ENCODE data around the gene TENM4. TPM values are rescaled to one million over a fixed set of nuclear protein-coding genes. Genes with fewer than 3 reads are reported as not detected.

TENM4 gene
- polyA plus RNA-seq (2012; ENCODE audit: insufficient read length, low read depth): 10.1 TPM

- TF ChIP-seq REST (IDR thresholded peaks at IDR 0.05; ENCODE audit: insufficient read depth in 1 of 2, low read depth in 2 of 2, low read length in 2 of 2) (0 out of 4 replicates have a peak, but pooled peaks of 1 of the 2 experiments have one; percentile 24), FOXP2 (optimal IDR thresholded peaks at IDR 0.05; ENCODE audit: borderline replicate concordance, extremely low read depth, extremely low read length, insufficient read depth) (no peak), SIN3A (IDR thresholded peaks at IDR 0.05; ENCODE audit: borderline replicate concordance, insufficient read depth, low read length) (peak; percentile 34; the same call in 1 of the 2 replicates), TAF1 (IDR thresholded peaks at IDR 0.05; ENCODE audit: borderline replicate concordance, insufficient read depth, low read length) (peak; percentile 48; the same call in 1 of the 2 replicates), POLR2AphosphoS5 (IDR thresholded peaks at IDR 0.05; ENCODE audit: low read depth, low read length) (peak; percentile 48)
These were observed at the start of gene TENM4 for GRCh38 chr11:79440571-79441460. TSS of gene TENM4 (minus strand) at chr11:79441030. CDS start at chr11:79069944, 371,086 bp downstream.

GRCh38 chr11:79488286-79488685 is 47.5 kb upstream of the TENM4 start:
- no peak for TF ChIP-seq REST (IDR thresholded peaks at IDR 0.05; ENCODE audit: insufficient read depth in 1 of 2, low read depth in 2 of 2, low read length in 2 of 2)
- TF ChIP-seq SIN3A (IDR thresholded peaks at IDR 0.05; ENCODE audit: borderline replicate concordance, insufficient read depth, low read length): no peak

GRCh38 chr11:79487412-79487811 is 46.6 kb upstream of the TENM4 start:
- TF ChIP-seq TAF1 (IDR thresholded peaks at IDR 0.05; ENCODE audit: borderline replicate concordance, insufficient read depth, low read length) (no peak), FOXP2 (optimal IDR thresholded peaks at IDR 0.05; ENCODE audit: borderline replicate concordance, extremely low read depth, extremely low read length, insufficient read depth) (no peak)

GRCh38 chr11:79486242-79486984 is 45.6 kb upstream of the TENM4 start:
- TF ChIP-seq FOXP2 (optimal IDR thresholded peaks at IDR 0.05; ENCODE audit: borderline replicate concordance, extremely low read depth, extremely low read length, insufficient read depth) (no peak), TAF1 (IDR thresholded peaks at IDR 0.05; ENCODE audit: borderline replicate concordance, insufficient read depth, low read length) (no peak)

GRCh38 chr11:79485694-79486093 is 44.9 kb upstream of the TENM4 start:
- TF ChIP-seq SIN3A (IDR thresholded peaks at IDR 0.05; ENCODE audit: borderline replicate concordance, insufficient read depth, low read length): no peak
- no peak for TF ChIP-seq FOXP2 (optimal IDR thresholded peaks at IDR 0.05; ENCODE audit: borderline replicate concordance, extremely low read depth, extremely low read length, insufficient read depth)
- TF ChIP-seq POLR2AphosphoS5 (IDR thresholded peaks at IDR 0.05; ENCODE audit: low read depth, low read length): no peak
- TF ChIP-seq TAF1 (IDR thresholded peaks at IDR 0.05; ENCODE audit: borderline replicate concordance, insufficient read depth, low read length): no peak
- TF ChIP-seq REST (IDR thresholded peaks at IDR 0.05; ENCODE audit: insufficient read depth in 1 of 2, low read depth in 2 of 2, low read length in 2 of 2): no peak

GRCh38 chr11:79484872-79485271 is 44.0 kb upstream of the TENM4 start:
- TF ChIP-seq REST (IDR thresholded peaks at IDR 0.05; ENCODE audit: insufficient read depth in 1 of 2, low read depth in 2 of 2, low read length in 2 of 2) (no peak), FOXP2 (optimal IDR thresholded peaks at IDR 0.05; ENCODE audit: borderline replicate concordance, extremely low read depth, extremely low read length, insufficient read depth) (no peak), TAF1 (IDR thresholded peaks at IDR 0.05; ENCODE audit: borderline replicate concordance, insufficient read depth, low read length) (no peak), SIN3A (IDR thresholded peaks at IDR 0.05; ENCODE audit: borderline replicate concordance, insufficient read depth, low read length) (no peak), POLR2AphosphoS5 (IDR thresholded peaks at IDR 0.05; ENCODE audit: low read depth, low read length) (no peak)
